ENCODE data around the gene CHODL.

GRCh38 chr21:18267496-18267895 lies 22.9 kb downstream of the CHODL start:
- TF ChIP-seq POLR2AphosphoS5 (IDR thresholded peaks at IDR 0.05) (no peak), CTCF (IDR thresholded peaks at IDR 0.05) (no peak)
